ENCODE data around the gene TATDN3.

The TATDN3 gene

DNA sequence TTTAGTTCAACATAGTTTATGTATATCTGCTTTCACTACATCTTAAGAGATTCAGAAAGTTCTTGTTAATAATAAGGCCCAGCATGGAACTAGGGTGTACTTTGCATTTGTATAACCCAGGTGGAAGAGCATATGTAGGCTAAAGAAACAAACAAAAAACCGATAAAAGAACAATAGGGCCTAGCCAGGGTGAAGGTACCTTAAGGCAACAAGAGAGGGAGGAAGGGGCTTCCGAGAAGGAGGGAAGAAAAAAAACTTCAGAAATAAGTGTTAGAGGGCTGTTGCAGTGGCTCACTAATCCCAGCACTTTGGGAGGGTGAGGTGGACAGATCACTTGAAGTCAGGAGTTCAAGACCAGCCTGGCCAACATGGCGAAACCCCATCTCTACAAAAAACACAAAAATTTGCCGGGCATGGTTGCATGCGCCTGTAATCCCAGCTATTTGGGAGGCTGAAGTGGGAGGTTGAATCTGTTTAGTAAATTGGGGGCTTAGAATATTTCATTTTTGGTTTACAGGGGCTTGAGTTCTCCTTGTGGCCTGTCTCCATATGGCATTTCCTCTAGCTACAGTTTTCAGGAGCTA is 60.5 kb downstream of the TATDN3 start:
- TF ChIP-seq, protein P1, sequence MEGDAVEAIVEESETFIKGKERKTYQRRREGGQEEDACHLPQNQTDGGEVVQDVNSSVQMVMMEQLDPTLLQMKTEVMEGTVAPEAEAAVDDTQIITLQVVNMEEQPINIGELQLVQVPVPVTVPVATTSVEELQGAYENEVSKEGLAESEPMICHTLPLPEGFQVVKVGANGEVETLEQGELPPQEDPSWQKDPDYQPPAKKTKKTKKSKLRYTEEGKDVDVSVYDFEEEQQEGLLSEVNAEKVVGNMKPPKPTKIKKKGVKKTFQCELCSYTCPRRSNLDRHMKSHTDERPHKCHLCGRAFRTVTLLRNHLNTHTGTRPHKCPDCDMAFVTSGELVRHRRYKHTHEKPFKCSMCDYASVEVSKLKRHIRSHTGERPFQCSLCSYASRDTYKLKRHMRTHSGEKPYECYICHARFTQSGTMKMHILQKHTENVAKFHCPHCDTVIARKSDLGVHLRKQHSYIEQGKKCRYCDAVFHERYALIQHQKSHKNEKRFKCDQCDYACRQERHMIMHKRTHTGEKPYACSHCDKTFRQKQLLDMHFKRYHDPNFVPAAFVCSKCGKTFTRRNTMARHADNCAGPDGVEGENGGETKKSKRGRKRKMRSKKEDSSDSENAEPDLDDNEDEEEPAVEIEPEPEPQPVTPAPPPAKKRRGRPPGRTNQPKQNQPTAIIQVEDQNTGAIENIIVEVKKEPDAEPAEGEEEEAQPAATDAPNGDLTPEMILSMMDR (IDR thresholded peaks at IDR 0.05): no peak

DNA sequence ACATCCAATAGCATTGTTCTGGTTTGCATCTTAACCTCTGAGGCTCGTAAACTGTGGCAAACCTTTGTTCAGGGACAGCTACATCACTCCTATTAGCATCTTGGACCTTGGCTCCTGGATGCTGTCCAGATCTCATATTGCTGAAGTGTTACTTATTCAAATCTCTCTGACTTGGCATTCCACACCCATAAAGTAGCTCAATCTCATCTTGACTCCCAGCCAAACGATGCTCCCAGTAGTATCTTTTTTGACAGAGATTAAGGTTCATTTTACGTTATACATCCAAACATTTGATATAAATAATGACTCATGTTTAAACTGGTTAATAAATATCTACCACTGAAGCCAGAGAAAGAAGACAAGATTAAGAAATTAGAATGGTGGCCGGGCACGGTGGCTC is 62.0 kb downstream of the TATDN3 start:
- TF ChIP-seq, protein P1 (IDR thresholded peaks at IDR 0.05): no peak

DNA sequence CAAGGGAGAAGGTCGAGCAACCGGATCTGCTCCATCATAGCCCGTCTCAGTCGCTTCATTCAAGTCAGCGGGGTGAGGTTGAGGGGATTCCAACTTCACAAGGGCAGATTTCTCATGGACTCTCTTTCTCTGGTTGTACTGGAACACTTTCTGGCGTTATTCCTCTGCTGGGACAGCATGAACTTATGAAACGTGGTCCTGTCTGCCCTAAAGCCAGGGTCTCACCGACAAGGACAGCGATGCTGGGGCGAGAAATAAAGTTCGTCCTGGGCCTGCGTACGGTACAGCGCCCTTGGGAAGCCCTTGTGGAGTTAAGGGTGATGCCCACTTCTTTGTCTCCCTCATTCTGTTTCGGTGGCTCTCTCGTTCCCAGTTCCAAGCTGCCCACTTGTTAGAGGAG is 65.1 kb downstream of the TATDN3 start:
- TF ChIP-seq, protein P1 (IDR thresholded peaks at IDR 0.05): no peak

DNA sequence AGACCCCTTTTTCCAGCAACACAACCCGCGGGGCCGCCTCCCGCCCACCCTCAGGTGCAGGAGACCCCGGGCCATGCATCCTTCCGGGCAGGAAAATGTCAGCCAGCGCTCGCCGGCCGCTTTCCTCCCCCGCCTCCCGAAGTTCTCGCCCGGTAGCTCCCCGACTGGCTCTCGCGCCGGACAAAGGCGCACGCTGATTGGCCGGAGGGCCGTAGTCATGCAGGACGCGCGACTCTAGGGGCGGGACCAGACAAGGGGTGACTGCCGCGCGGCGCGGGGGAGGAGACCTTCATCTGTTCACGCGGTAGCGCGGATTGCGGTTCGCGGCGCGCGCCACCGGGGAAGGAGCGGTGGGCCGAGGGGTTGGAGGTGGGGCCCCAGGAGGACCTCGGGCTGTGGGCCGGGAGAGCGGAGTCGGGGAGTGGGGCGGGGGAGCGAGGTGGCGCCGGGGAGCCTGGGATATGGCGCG is 66.3 kb downstream of the TATDN3 start, which contains the start of gene FLVCR1:
FLVCR1 (plus strand) TSS at position 284 of the 469 bp plus-strand sequence; CDS start at position 462, 178 bp downstream.
- TF ChIP-seq, protein P1 (IDR thresholded peaks at IDR 0.05): no peak

DNA sequence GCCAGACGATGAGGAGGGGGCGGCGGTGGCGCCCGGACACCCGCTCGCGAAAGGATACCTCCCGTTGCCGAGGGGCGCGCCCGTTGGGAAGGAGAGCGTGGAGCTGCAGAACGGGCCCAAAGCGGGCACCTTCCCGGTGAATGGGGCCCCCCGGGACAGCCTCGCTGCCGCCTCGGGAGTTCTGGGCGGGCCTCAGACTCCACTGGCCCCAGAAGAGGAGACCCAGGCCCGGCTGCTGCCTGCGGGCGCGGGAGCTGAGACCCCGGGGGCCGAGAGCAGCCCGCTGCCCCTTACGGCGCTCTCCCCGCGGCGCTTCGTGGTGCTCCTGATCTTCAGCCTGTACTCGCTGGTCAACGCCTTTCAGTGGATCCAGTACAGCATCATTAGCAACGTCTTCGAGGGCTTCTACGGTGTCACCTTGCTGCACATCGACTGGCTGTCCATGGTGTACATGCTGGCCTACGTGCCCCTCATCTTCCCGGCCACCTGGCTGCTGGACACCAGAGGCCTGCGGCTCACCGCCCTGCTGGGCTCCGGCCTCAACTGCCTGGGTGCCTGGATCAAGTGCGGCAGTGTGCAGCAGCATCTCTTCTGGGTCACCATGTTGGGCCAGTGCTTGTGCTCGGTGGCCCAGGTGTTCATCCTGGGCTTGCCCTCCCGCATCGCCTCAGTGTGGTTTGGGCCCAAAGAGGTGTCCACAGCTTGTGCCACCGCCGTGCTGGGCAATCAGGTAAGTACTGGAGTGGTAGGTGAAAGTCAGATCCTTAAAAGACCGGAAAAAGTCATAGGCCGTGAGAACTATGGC is 67.0 kb downstream of the TATDN3 start:
- TF ChIP-seq, protein P1 (IDR thresholded peaks at IDR 0.05): no peak

DNA sequence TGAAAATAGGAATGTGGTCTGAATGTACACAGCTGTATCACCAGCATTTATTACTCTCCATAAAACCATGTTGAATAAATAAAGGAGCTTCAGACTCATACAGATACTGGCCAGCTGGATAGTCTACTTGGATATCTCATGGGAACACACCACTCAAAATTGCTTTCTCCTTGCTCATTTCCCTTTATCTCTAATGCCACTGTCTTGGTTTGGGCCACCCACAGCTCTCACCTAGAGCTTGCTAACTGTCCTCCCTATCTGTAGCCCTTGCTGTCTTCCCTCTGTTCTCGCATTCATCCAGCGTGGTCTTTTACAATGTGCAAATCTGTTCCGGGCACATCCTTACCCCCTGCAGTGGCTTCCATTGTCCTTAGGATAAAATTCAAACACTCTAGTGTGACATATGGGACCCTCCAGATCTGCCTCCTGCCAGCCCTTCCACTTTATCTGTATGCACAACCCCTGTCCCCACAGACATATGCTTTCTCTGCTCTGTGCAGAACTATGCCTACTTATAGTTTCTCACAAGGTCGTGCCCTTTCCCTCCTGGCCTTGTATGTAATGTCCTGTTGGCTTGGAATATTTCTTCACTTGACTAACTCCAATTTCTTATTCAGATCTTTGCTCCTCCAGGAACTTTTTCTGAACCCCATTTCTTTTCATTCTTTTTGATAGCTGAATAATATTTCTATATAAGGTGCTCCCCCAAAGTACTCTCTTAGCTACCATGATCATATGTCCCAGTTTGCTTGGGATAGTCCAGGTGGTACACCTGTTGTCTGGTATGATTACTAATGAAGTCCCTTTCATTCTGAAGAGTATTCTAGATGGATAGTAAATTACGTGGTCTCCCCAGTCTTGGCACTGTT is 69.3 kb downstream of the TATDN3 start:
- TF ChIP-seq, protein P1 (IDR thresholded peaks at IDR 0.05): no peak

DNA sequence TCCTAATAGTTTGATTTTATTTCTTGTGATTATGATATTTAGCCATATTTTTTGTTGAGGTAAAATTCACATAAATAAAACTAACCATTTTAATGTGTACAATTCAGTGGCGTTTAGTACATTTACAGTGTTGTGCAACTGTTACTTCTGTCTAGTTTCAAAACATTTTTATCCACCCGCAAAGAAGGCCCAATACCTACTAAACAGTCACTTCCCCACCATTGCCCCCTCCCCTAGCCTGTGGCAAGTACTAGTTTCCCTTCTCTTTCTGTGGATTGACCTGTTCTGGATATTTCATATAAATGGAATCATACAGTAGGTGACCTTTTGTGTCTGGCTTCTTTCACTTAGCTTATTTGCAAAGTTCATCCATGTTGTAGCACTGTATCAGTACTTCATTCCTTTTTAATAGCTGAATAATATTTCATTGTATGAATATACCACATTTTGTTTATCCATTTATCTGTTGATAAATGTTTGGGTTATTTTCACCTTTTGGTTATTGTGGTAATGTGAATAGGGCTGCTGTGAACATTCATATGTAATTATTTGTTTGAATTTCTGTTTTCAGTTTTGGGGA is 70.5 kb downstream of the TATDN3 start:
- TF ChIP-seq, protein P1 (IDR thresholded peaks at IDR 0.05): no peak

All from LNCAP (cell line).